NCI-H524 (cell line): ENCODE results near the gene LGALS3BP.
"Not testable (repeated sequence)": the region's sequence is repeated elsewhere in the genome, so short reads cannot be mapped to it uniquely, and the experiment has no call there.

Experiments
- DNase-seq, 2 experiments: peaks; one replicate each; lab custom pipeline; 2025; lab: John Stamatoyannopoulos, UW

LGALS3BP gene

GRCh38 chr17:78979780-78980623 lies at the start of gene LGALS3BP:
Gene LGALS3BP (minus strand): TSS chr17:78979923. CDS start chr17:78977191, 2,732 bp downstream.
- DNase-seq = peak; percentile 71 to 88

- DNase-seq = peak; percentile 42 to 66
Measured at GRCh38 chr17:79028496-79029326, 49.0 kb upstream of the LGALS3BP start.

- DNase-seq = no peak
Measured at GRCh38 chr17:79027925-79028491, 48.3 kb upstream of the LGALS3BP start.

GRCh38 chr17:79027274-79027924 lies 47.7 kb upstream of the LGALS3BP start:
- DNase-seq = no peak

- DNase-seq = no peak
Measured at GRCh38 chr17:79026376-79027273, 46.9 kb upstream of the LGALS3BP start.

GRCh38 chr17:79024901-79025737 lies 45.4 kb upstream of the LGALS3BP start:
- DNase-seq = no peak

GRCh38 chr17:79023886-79024771 lies 44.4 kb upstream of the LGALS3BP start, which contains the start of gene C1QTNF1:
Gene C1QTNF1 (plus strand): TSS chr17:79024169. CDS start chr17:79043969, 19,800 bp downstream.
- DNase-seq = peak; percentile 62 to 77

- DNase-seq = no peak
Measured at GRCh38 chr17:79023180-79023705, 43.5 kb upstream of the LGALS3BP start.

GRCh38 chr17:79022507-79022991 lies 42.8 kb upstream of the LGALS3BP start:
- no peak for DNase-seq

GRCh38 chr17:79021929-79022328 lies 42.2 kb upstream of the LGALS3BP start:
- DNase-seq = not testable (repeated sequence)

GRCh38 chr17:79020631-79021301 lies 41.0 kb upstream of the LGALS3BP start:
- DNase-seq = no peak

GRCh38 chr17:79019632-79020584 lies 40.2 kb upstream of the LGALS3BP start:
- peak; percentile 74 to 92 for DNase-seq

- DNase-seq = no peak
Measured at GRCh38 chr17:79019261-79019631, 39.5 kb upstream of the LGALS3BP start.

GRCh38 chr17:79018370-79018695 lies 38.6 kb upstream of the LGALS3BP start:
- DNase-seq = no peak

- no peak for DNase-seq
Measured at GRCh38 chr17:79017546-79018369, 38.0 kb upstream of the LGALS3BP start.

- DNase-seq = no peak
Measured at GRCh38 chr17:79014158-79014758, 34.5 kb upstream of the LGALS3BP start.
